IPS-11a (cell line): Measurements from ENCODE around the gene PPM1H.

Experiments
- H3K4me3 ChIP-seq: one replicate; pipeline ENCODE4 v1.5.1; 2013; ENCODE audit warnings: low read depth, low read length, control low read depth

PPM1H gene

GRCh38 chr12:62802321-62802720, 132.6 kb downstream of the PPM1H start:
- H3K4me3 ChIP-seq, result no peak overlapping the region

GRCh38 chr12:62801796-62802195, 133.2 kb downstream of the PPM1H start:
- no peak overlapping the region for H3K4me3 ChIP-seq

- no peak overlapping the region for H3K4me3 ChIP-seq
Measured at GRCh38 chr12:62800707-62801400, 134.1 kb downstream of the PPM1H start.

- no peak overlapping the region for H3K4me3 ChIP-seq
Measured at GRCh38 chr12:62799766-62800406, 135.1 kb downstream of the PPM1H start.

GRCh38 chr12:62799126-62799736, 135.7 kb downstream of the PPM1H start:
- H3K4me3 ChIP-seq, result no peak overlapping the region

- no peak overlapping the region for H3K4me3 ChIP-seq
Measured at GRCh38 chr12:62794218-62794583, 140.7 kb downstream of the PPM1H start.

- H3K4me3 ChIP-seq, result no peak overlapping the region
Measured at GRCh38 chr12:62793256-62794217, 141.4 kb downstream of the PPM1H start.

- H3K4me3 ChIP-seq, result no peak overlapping the region
Measured at GRCh38 chr12:62792236-62792870, 142.6 kb downstream of the PPM1H start.

- H3K4me3 ChIP-seq, result no peak overlapping the region
Measured at GRCh38 chr12:62789851-62790250, 145.1 kb downstream of the PPM1H start.

- H3K4me3 ChIP-seq, result no peak overlapping the region
Measured at GRCh38 chr12:62787611-62788010, 147.3 kb downstream of the PPM1H start.

- no peak overlapping the region for H3K4me3 ChIP-seq
Measured at GRCh38 chr12:62787023-62787422, 147.9 kb downstream of the PPM1H start.

GRCh38 chr12:62785941-62786559, 148.9 kb downstream of the PPM1H start:
- H3K4me3 ChIP-seq, result no peak overlapping the region

- H3K4me3 ChIP-seq, result no peak overlapping the region
Measured at GRCh38 chr12:62784576-62784975, 150.4 kb downstream of the PPM1H start.

- H3K4me3 ChIP-seq, result no peak overlapping the region
Measured at GRCh38 chr12:62783881-62784280, 151.1 kb downstream of the PPM1H start.

- no peak overlapping the region for H3K4me3 ChIP-seq
Measured at GRCh38 chr12:62781136-62781880, 153.6 kb downstream of the PPM1H start.

- no peak overlapping the region for H3K4me3 ChIP-seq
Measured at GRCh38 chr12:62779488-62779887, 155.5 kb downstream of the PPM1H start.

- no peak overlapping the region for H3K4me3 ChIP-seq
Measured at GRCh38 chr12:62778187-62778586, 156.8 kb downstream of the PPM1H start.

GRCh38 chr12:62776997-62777396, 158.0 kb downstream of the PPM1H start:
- no peak overlapping the region for H3K4me3 ChIP-seq

- H3K4me3 ChIP-seq, result no peak overlapping the region
Measured at GRCh38 chr12:62776575-62776974, 158.4 kb downstream of the PPM1H start.

GRCh38 chr12:62774794-62775193, 160.2 kb downstream of the PPM1H start:
- no peak overlapping the region for H3K4me3 ChIP-seq
